IMR-90 (cell line): ENCODE data around the gene SPDYC. TPM values are rescaled to one million over a fixed set of nuclear protein-coding genes. Genes with fewer than 3 reads are reported as not detected.

Experiments used
- ATAC-seq: fragments of 200-7000 bp; cut with Tn5 transposase; 2 replicates; pipeline ENCODE4 v1.9.1; 2020; ENCODE audit warnings: low read depth, mild to moderate bottlenecking, moderate library complexity
- BruUV-seq: library from RNA; stranded (reverse); fragments of 400-500 nt; replicated peaks from 2 replicates; lab custom pipeline; 2021; lab: Mats Ljungman, UMichigan
- CTCF ChIA-PET: fragments of 300-600 bp; formaldehyde crosslinking; extraction: SDS; loops from one replicate; lab custom pipeline; 2021; ENCODE audit warnings: antibody characterized with exemption; lab: Yijun Ruan, JAX
- POLR2A ChIA-PET: fragments of 300-600 bp; sonication (Branson Sonifier 250); formaldehyde crosslinking; loops from one replicate; lab custom pipeline; 2022; ENCODE audit warnings: antibody characterized with exemption; ENCODE audit not compliant: unreplicated experiment; lab: Charles Lee
- DNase-seq: peaks from one replicate; pipeline ENCODE4 v3.0.0; 2013
- H2AFZ ChIP-seq: replicated peaks from 2 replicates; pipeline ENCODE3; 2013; ENCODE audit warnings: low read length, mild to moderate bottlenecking; ENCODE audit not compliant: poor library complexity
- H2AK5ac ChIP-seq: 2 replicates; pipeline ENCODE4 v1.6.1; 2013; ENCODE audit warnings: low read depth, low read length, inconsistent platforms
- H2AK9ac ChIP-seq: replicated peaks from 2 replicates; pipeline ENCODE3; 2013; ENCODE audit warnings: mild to moderate bottlenecking, low read depth, low read length, moderate library complexity; ENCODE audit not compliant: poor library complexity
- H2BK120ac ChIP-seq: 2 replicates; pipeline ENCODE4 v1.6.1; 2013; ENCODE audit warnings: low read depth, low read length, inconsistent platforms
- H2BK15ac ChIP-seq: 3 replicates; pipeline ENCODE4 v1.6.1; 2013; ENCODE audit warnings: low read depth, low read length, inconsistent platforms
- H2BK20ac ChIP-seq: 2 replicates; pipeline ENCODE4 v1.6.1; 2013; ENCODE audit warnings: low read depth, mild to moderate bottlenecking, inconsistent platforms, low read length, moderate library complexity
- H2BK5ac ChIP-seq: 2 replicates; pipeline ENCODE4 v1.6.1; 2013; ENCODE audit warnings: mild to moderate bottlenecking, low read depth, low read length, inconsistent platforms; ENCODE audit not compliant: poor library complexity, severe bottlenecking
- H3K14ac ChIP-seq: replicated peaks from 2 replicates; pipeline ENCODE4 v1.6.1; 2013; ENCODE audit warnings: low read depth, low read length, inconsistent platforms
- H3K18ac ChIP-seq: 2 replicates; pipeline ENCODE4 v1.6.1; 2013; ENCODE audit warnings: low read depth, low read length, control low read depth
- H3K23ac ChIP-seq: 2 replicates; pipeline ENCODE4 v1.6.1; 2013; ENCODE audit warnings: low read depth, low read length, inconsistent platforms
- H3K27ac ChIP-seq: 2 replicates; pipeline ENCODE4 v1.5.1; 2013; ENCODE audit warnings: mild to moderate bottlenecking, control low read depth, low read length; ENCODE audit not compliant: insufficient read depth
- H3K27me3 ChIP-seq: 2 replicates; pipeline ENCODE4 v1.6.1; 2013; ENCODE audit warnings: low read length; ENCODE audit not compliant: control insufficient read depth, insufficient read depth
- H3K36me3 ChIP-seq: 2 replicates; pipeline ENCODE4 v1.6.1; 2013; ENCODE audit warnings: low read length, mixed read lengths; ENCODE audit not compliant: control insufficient read depth, insufficient read depth
- H3K4ac ChIP-seq: 2 replicates; pipeline ENCODE4 v1.6.1; 2013; ENCODE audit warnings: low read depth, low read length, inconsistent platforms
- H3K4me1 ChIP-seq: 2 replicates; pipeline ENCODE4 v1.6.1; 2013; ENCODE audit warnings: low read length, mixed read lengths; ENCODE audit not compliant: control insufficient read depth, insufficient read depth
- H3K4me2 ChIP-seq: 2 replicates; pipeline ENCODE4 v1.6.1; 2013; ENCODE audit warnings: low read depth, mild to moderate bottlenecking, control low read depth, low read length, moderate library complexity
- H3K4me3 ChIP-seq: 2 replicates; pipeline ENCODE4 v1.5.1; 2013; ENCODE audit warnings: low read depth, mild to moderate bottlenecking, control low read depth, low read length, moderate library complexity; ENCODE audit not compliant: insufficient read depth
- H3K56ac ChIP-seq: 2 replicates; pipeline ENCODE4 v1.6.1; 2013; ENCODE audit warnings: low read length, inconsistent platforms; ENCODE audit not compliant: insufficient read depth; ENCODE audit errors: extremely low read depth
- H3K79me1 ChIP-seq, 2 experiments: 2 replicates each; pipeline ENCODE4 v1.6.1; 2013; ENCODE audit warnings: low read length in 2 of 2, inconsistent platforms in 1 of 2, low read depth in 1 of 2
- H3K9ac ChIP-seq: 2 replicates; pipeline ENCODE4 v1.6.1; 2013; ENCODE audit warnings: low read depth, low read length, control low read depth
- H3K9me1 ChIP-seq: 2 replicates; pipeline ENCODE4 v1.6.1; 2013; ENCODE audit warnings: low read length, inconsistent platforms; ENCODE audit not compliant: insufficient read depth
- H3K9me3 ChIP-seq: 2 replicates; pipeline ENCODE4 v1.6.1; 2013; ENCODE audit warnings: low read length; ENCODE audit not compliant: control insufficient read depth, insufficient read depth
- H4K20me1 ChIP-seq: 2 replicates; pipeline ENCODE4 v1.6.1; 2013; ENCODE audit warnings: low read length, inconsistent platforms; ENCODE audit not compliant: insufficient read depth
- H4K5ac ChIP-seq: 2 replicates; pipeline ENCODE4 v1.6.1; 2013; ENCODE audit warnings: mild to moderate bottlenecking, low read depth, low read length, control low read depth
- H4K8ac ChIP-seq, 2 experiments: 2 replicates each; pipeline ENCODE4 v1.6.1; 2013; ENCODE audit warnings: low read depth in 2 of 2, low read length in 2 of 2, control low read depth in 1 of 2, inconsistent platforms in 1 of 2
- H4K91ac ChIP-seq: 2 replicates; pipeline ENCODE4 v1.6.1; 2013; ENCODE audit warnings: low read depth, low read length, inconsistent platforms; ENCODE audit not compliant: insufficient read depth
- BHLHE40 ChIP-seq: fragments of 150-350 bp; IDR thresholded peaks from 2 replicates; pipeline ENCODE4 v1.6.1; 2016; ENCODE audit warnings: mild to moderate bottlenecking, low read depth, low read length
- CEBPB ChIP-seq: IDR thresholded peaks from 2 replicates; pipeline ENCODE4 v1.6.1; 2012; ENCODE audit warnings: low read depth, low read length, improper control_type of control experiment
- CTCF ChIP-seq: conservative IDR thresholded peaks from 2 replicates; pipeline ENCODE4 v1.5.1; 2012; ENCODE audit warnings: mild to moderate bottlenecking, low read depth, low read length, improper control_type of control experiment
- MAZ ChIP-seq: IDR thresholded peaks from 2 replicates; pipeline ENCODE4 v1.6.1; 2012; ENCODE audit warnings: low read depth, mild to moderate bottlenecking, low read length, improper control_type of control experiment, moderate library complexity, borderline replicate concordance
- RCOR1 ChIP-seq: IDR thresholded peaks from 2 replicates; pipeline ENCODE4 v1.6.1; 2012; ENCODE audit warnings: mild to moderate bottlenecking, low read length, improper control_type of control experiment; ENCODE audit not compliant: insufficient replicate concordance
- USF2 ChIP-seq: fragments of 150-350 bp; IDR thresholded peaks from 2 replicates; pipeline ENCODE4 v1.6.1; 2017; ENCODE audit warnings: mild to moderate bottlenecking, antibody characterized with exemption, low read length, low read depth
- WGBS, 2 experiments: methylation state at CpG; one replicate each; pipeline versions ENCODE4 v1.1.5 to v1.1.7; 2013; ENCODE audit warnings: missing lambda C conversion rate in 2 of 2; ENCODE audit not compliant: insufficient read length in 1 of 2; ENCODE audit errors: extremely low coverage in 2 of 2; 5-methylcytosine and 5-hydroxymethylcytosine counted together
- dilution Hi-C: fragments of 300-500 bp; cut with HindIII; formaldehyde crosslinking; loops from one replicate; pipeline ENCODE4 v1.14.3; 2018; ENCODE audit warnings: low sequenced_read_pairs; ENCODE audit not compliant: unreplicated experiment
- in situ Hi-C: fragments of 300-500 bp; cut with MboI; formaldehyde crosslinking; loops from 3 replicates; pipeline ENCODE4 v1.14.3; 2019; ENCODE audit warnings: low sequenced_read_pairs, inconsistent platforms, mixed read lengths
- intact Hi-C: fragments of 100-400 bp; cut with micrococcal nuclease; formaldehyde crosslinking; loops from 2 replicates; pipeline ENCODE4 v1.10.0; 2022
- polyA plus RNA-seq, 3 experiments: library from polyadenylated mRNA; depleted of rRNA; stranded (reverse); fragments of >200 nt; gene quantifications; 2 replicates each; pipeline ENCODE4 v1.2.3, GENCODE V29; 2012; ENCODE audit warnings: low replicate concordance in 1 of 3
- total RNA-seq: library from RNA; depleted of rRNA; stranded (reverse); fragments of >200 nt; gene quantifications from 2 replicates; pipeline ENCODE4 v1.2.3, GENCODE V29; 2012

Gene SPDYC
- total and polyA plus RNA-seq, 2 of the 4 experiments (the other 2 are of a cell fraction): not detected

GRCh38 chr11:65169164-65169641, 830 bp upstream of the SPDYC start:
- Histone ChIP-seq H3K4ac (peak overlapping the region; percentile 84), H2AK5ac (peak overlapping the region; percentile 24; the same call in 1 of the 2 replicates), H3K79me1 (peaks cover 0 to 5% of the 10 kb centered on the region in 2 experiments; a peak in 1 of 4 replicates), H4K8ac (peak overlapping the region; percentile 92 to 100), H3K27me3 (no peaks in the 10 kb centered on the region), H3K4me1 (peaks cover 10% of the 10 kb centered on the region), H3K56ac (peak overlapping the region; percentile 5; the same call in 1 of the 2 replicates), H4K20me1 (no peaks in the 10 kb centered on the region), H3K18ac (peak overlapping the region; percentile 70; the same call in 1 of the 2 replicates), H3K27ac (peak overlapping the region; percentile 72), H2BK120ac (peak overlapping the region; percentile 75), H2BK20ac (peak overlapping the region; percentile 54; the same call in 1 of the 2 replicates), H3K23ac (peak overlapping the region; percentile 54; the same call in 1 of the 2 replicates), H3K4me2 (no peak overlapping the region), H4K5ac (peak overlapping the region; percentile 99), H4K91ac (peak overlapping the region; percentile 74), H2AFZ (peak overlapping the region; percentile 94), H3K9me3 (no peaks in the 10 kb centered on the region), H3K9ac (peak overlapping the region; percentile 27; the same call in 1 of the 2 replicates), H3K4me3 (no peak overlapping the region), H3K9me1 (peaks cover 10% of the 10 kb centered on the region; the same call in 1 of the 2 replicates), H3K36me3 (no peaks in the 10 kb centered on the region), H2AK9ac (peak overlapping the region; percentile 69), H2BK5ac (peak overlapping the region; percentile 62), H2BK15ac (peak overlapping the region; percentile 75; the same call in 2 of the 3 replicates), H3K14ac (peak overlapping the region; percentile 91)
- BruUV-seq: no TSS peak
- TF ChIP-seq MAZ (no peak), USF2 (peak; percentile 26; the same call in 1 of the 2 replicates), CTCF (no peak), RCOR1 (no peak), BHLHE40 (peak; percentile 65), CEBPB (no peak)
- ATAC-seq: peak; percentile 80
- in situ Hi-C loops: no loop called here
- dilution Hi-C loops: no loop called here
- intact Hi-C loops: no loop called here
- CTCF ChIA-PET: interaction anchor here (0.8 kb wide), 1 partner anchor 11 kb away, joined by 3 read pairs; no protein-coding TSS in a partner anchor
- 0% methylated on average over 1 of the region's 11 CpGs; no CpG with 5 or more reads in 1 of the 2 experiments for WGBS, 2 experiments
- peak; percentile 55 for DNase-seq
- POLR2A ChIA-PET: no interaction called here
